ENCODE data around the gene CCBE1.

GRCh38 chr18:59740141-59740540, 42.9 kb upstream of the CCBE1 start:
- no peak for TF ChIP-seq CTCF (IDR thresholded peaks at IDR 0.05; ENCODE audit: poor library complexity, severe bottlenecking)
- TF ChIP-seq EP300 (conservative IDR thresholded peaks at IDR 0.05; ENCODE audit: poor library complexity, severe bottlenecking) = no peak
- no peak for TF ChIP-seq EZH2 (IDR thresholded peaks at IDR 0.05; ENCODE audit: borderline replicate concordance, insufficient read depth, low read length, poor library complexity, severe bottlenecking)
- TF ChIP-seq MXI1 (conservative IDR thresholded peaks at IDR 0.05; ENCODE audit: poor library complexity, severe bottlenecking) = no peak
- no peak for TF ChIP-seq REST (IDR thresholded peaks at IDR 0.05; ENCODE audit: borderline replicate concordance)
- TF ChIP-seq POLR2AphosphoS5 (IDR thresholded peaks at IDR 0.05) = no peak
